GM12864 (cell line): Measurements from ENCODE around the gene PPP1R2C.

Experiments
- DNase-seq: peaks from one replicate; pipeline ENCODE4 v3.0.0-alpha.2; 2011; ENCODE audit warnings: low read depth
- H3K4me3 ChIP-seq: 2 replicates; pipeline ENCODE4 v1.5.1; 2011; ENCODE audit warnings: mild to moderate bottlenecking, low read depth, low read length, control low read depth
- CTCF ChIP-seq: IDR thresholded peaks from 2 replicates; pipeline ENCODE4 v1.5.1; 2011; ENCODE audit warnings: low read depth, mild to moderate bottlenecking, moderate library complexity, low read length, control low read depth, inconsistent platforms; ENCODE audit errors: missing control alignments

Gene PPP1R2C

DNA sequence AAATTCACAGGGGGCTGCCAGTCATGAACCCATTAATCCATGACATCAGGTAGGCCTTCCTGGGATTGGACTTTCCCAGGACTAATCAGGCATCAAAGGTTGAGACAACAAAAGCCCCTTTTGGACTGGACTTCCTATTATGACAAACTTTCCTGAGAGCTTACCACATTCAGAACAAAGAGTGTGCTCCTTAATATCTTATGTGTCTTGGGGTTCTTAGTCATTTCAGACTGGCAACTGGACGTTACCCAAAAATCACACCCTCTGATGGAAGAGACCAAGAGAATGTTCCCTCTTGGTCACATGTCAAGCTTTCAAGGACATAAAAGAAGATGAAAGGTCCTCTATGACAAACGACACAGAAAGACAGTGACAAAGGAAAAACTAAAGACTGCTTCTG lies 31.6 kb upstream of the PPP1R2C start:
- TF ChIP-seq CTCF = no peak
- no peak for DNase-seq
- no peak overlapping the region for H3K4me3 ChIP-seq

DNA sequence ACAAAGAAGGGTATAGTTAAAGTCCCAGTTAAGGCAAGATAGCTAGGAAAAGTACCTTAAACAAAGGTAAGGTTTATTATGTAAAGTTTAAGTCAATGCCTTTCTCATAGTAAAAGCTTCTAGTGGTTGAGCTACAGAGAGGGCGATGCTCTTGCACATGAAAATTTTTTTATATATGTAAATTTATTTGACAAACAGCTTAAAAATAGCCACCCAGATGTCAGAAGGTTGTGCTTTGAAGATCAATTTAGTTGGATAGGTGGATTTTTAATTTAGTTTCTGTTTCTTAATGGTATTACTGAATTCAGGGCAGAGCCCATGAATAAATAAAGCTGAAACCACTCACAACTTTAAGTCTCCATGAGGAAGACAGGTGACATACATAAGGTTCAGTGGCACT lies 29.4 kb upstream of the PPP1R2C start:
- no peak for DNase-seq
- no peak overlapping the region for H3K4me3 ChIP-seq
- no peak for TF ChIP-seq CTCF

- H3K4me3 ChIP-seq = no peak overlapping the region
- no peak for TF ChIP-seq CTCF
- no peak for DNase-seq
Measured at GRCh38 chrX:42804524-42804923, 26.6 kb upstream of the PPP1R2C start.

DNA sequence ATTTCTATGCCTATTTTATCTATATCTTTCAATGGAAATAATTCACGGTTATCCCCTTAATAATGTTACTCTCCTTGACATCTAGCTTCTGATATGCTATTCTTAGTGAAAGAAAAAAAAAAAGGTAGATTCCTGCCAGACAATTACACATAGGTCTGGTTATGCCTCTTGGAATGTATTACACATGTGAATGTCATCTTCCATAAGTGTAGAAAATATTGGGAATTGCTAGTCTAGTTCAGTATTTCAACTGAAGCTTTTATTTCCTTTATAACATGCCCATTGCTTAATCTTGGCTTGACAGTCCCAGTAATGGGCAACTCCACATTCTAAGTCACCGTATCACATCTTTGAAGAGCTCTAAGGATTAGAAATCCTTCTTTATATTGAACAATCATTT lies 25.4 kb upstream of the PPP1R2C start:
- DNase-seq = no peak
- H3K4me3 ChIP-seq = no peak overlapping the region
- no peak for TF ChIP-seq CTCF

GRCh38 chrX:42797651-42798269 lies 19.8 kb upstream of the PPP1R2C start:
- no peak for TF ChIP-seq CTCF
- no peak overlapping the region for H3K4me3 ChIP-seq
- no peak for DNase-seq

GRCh38 chrX:42783451-42783850 lies 5.5 kb upstream of the PPP1R2C start:
- DNase-seq = no peak
- no peak for TF ChIP-seq CTCF
- H3K4me3 ChIP-seq = no peak overlapping the region

DNA sequence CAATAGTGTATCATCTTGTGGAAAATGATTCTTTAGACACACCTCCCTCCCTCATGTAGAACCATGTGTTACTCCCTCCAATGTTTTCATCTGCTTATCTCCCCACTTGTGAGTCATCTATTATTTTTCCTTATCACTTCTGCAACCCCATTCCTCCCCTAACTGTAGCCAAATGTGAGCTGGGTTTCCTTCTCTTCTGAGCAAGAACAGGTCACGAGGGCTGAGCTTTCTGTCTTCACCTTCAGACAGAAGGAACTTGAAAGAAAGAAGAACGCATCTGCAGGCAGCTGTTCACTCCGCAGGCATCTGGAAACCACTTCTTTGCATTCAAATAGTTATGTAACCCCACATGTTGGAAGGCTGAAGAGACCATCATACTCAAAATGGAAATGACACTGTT lies 1.8 kb downstream of the PPP1R2C start:
- TF ChIP-seq CTCF = no peak
- DNase-seq = peak; percentile 33
- H3K4me3 ChIP-seq = no peak overlapping the region
